SK-N-SH (cell line): ENCODE measurements around the gene CLEC11A.
"Not testable (repeated sequence)": the region's sequence is repeated elsewhere in the genome, so short reads cannot be mapped to it uniquely, and the experiment has no call there.

ENCODE experiments used
- FOXJ3 ChIP-seq: sonication (generic); formaldehyde crosslinking; IDR thresholded peaks from 2 replicates; pipeline ENCODE4 v1.5.1; 2020; ENCODE audit warnings: mild to moderate bottlenecking, missing genetic modification reagents
- FOXM1 ChIP-seq: IDR thresholded peaks from 2 replicates; pipeline ENCODE4 v1.4.0; 2012; ENCODE audit warnings: low read depth, mild to moderate bottlenecking
- RAD21 ChIP-seq: IDR thresholded peaks from 2 replicates; pipeline ENCODE4 v1.6.1; 2012; ENCODE audit warnings: mild to moderate bottlenecking, low read length
- RCOR1 ChIP-seq: fragments of 150-350 bp; IDR thresholded peaks from 2 replicates; pipeline ENCODE4 v1.6.1; 2017; ENCODE audit warnings: antibody characterized with exemption, low read length
- TAF1 ChIP-seq: IDR thresholded peaks from 2 replicates; pipeline ENCODE4 v1.6.1; 2012; ENCODE audit warnings: low read depth, mild to moderate bottlenecking, low read length, moderate library complexity, borderline replicate concordance
- TF ChIP-seq, protein P1 (sequence below): fragments of 150-350 bp; IDR thresholded peaks from 2 replicates; pipeline ENCODE4 v1.6.1; 2017; ENCODE audit warnings: antibody characterized with exemption, low read length, low read depth, borderline replicate concordance
- TF ChIP-seq, protein P2 (sequence below): fragments of 200-600 bp; sonication (generic); IDR thresholded peaks from 2 replicates; pipeline ENCODE4 v1.6.1; 2017; ENCODE audit warnings: antibody characterized with exemption, mild to moderate bottlenecking, moderate library complexity

DNA sequence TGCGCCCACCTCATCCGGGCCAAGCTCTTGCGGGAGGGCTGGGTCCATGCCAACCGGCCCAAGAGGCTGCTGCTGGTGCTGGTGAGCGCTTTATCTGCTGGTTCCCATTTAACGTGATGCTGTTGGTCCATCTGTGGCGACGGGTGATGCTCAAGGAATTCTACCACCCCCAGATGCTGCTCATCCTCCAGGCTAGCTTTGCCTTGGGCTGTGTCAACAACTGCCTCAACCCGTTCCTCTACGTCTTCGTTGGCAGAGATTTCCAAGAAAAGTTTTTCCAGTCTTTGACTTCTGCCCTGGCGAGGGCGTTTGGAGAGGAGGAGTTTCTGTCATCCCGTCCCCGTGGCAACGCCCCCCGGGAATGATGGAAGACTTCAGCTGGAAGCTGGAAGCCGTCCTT lies 35.9 kb downstream of the CLEC11A start:
- TF ChIP-seq, protein P1, sequence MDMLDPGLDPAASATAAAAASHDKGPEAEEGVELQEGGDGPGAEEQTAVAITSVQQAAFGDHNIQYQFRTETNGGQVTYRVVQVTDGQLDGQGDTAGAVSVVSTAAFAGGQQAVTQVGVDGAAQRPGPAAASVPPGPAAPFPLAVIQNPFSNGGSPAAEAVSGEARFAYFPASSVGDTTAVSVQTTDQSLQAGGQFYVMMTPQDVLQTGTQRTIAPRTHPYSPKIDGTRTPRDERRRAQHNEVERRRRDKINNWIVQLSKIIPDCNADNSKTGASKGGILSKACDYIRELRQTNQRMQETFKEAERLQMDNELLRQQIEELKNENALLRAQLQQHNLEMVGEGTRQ: not testable (repeated sequence)
- TF ChIP-seq, protein P2, sequence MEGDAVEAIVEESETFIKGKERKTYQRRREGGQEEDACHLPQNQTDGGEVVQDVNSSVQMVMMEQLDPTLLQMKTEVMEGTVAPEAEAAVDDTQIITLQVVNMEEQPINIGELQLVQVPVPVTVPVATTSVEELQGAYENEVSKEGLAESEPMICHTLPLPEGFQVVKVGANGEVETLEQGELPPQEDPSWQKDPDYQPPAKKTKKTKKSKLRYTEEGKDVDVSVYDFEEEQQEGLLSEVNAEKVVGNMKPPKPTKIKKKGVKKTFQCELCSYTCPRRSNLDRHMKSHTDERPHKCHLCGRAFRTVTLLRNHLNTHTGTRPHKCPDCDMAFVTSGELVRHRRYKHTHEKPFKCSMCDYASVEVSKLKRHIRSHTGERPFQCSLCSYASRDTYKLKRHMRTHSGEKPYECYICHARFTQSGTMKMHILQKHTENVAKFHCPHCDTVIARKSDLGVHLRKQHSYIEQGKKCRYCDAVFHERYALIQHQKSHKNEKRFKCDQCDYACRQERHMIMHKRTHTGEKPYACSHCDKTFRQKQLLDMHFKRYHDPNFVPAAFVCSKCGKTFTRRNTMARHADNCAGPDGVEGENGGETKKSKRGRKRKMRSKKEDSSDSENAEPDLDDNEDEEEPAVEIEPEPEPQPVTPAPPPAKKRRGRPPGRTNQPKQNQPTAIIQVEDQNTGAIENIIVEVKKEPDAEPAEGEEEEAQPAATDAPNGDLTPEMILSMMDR: not testable (repeated sequence)
- not testable (repeated sequence) for TF ChIP-seq RCOR1; TAF1; RAD21; FOXM1; FOXJ3 (CRISPR knock-in tag)
